Progenitor cell of endocrine pancreas (in vitro differentiated cells): ENCODE results near the gene BAHD1. TPM values are rescaled to one million over a fixed set of nuclear protein-coding genes. Genes with fewer than 3 reads are reported as not detected.

ENCODE experiments used
- DNase-seq: peaks from one replicate; pipeline ENCODE4 v3.0.0; 2021; ENCODE audit warnings: low spot score; ENCODE audit not compliant: unreplicated experiment
- H3K27ac Mint-ChIP-seq: 2 replicates; pipeline ENCODE4 v1.8.0; 2021; ENCODE audit warnings: mild to moderate bottlenecking, moderate library complexity, mixed read lengths
- H3K27me3 Mint-ChIP-seq: 2 replicates; pipeline ENCODE4 v1.8.0; 2021; ENCODE audit warnings: mixed read lengths
- H3K36me3 Mint-ChIP-seq: 2 replicates; pipeline ENCODE4 v1.8.0; 2022; ENCODE audit warnings: mixed read lengths; ENCODE audit not compliant: insufficient read depth
- H3K4me1 Mint-ChIP-seq: 2 replicates; pipeline ENCODE4 v1.8.0; 2021; ENCODE audit warnings: low read depth, mixed read lengths
- H3K4me3 Mint-ChIP-seq: 2 replicates; pipeline ENCODE4 v1.8.0; 2021; ENCODE audit warnings: low read depth, mild to moderate bottlenecking, moderate library complexity, mixed read lengths
- H3K9me3 Mint-ChIP-seq: 2 replicates; pipeline ENCODE4 v1.8.0; 2021; ENCODE audit warnings: low read depth, mixed read lengths
- total RNA-seq: library from RNA; stranded (reverse); gene quantifications from 2 replicates; pipeline ENCODE4 v1.2.1, GENCODE V29; 2021
- TF ChIP-seq, protein P1 (sequence below): fragments of 200-600 bp; sonication (generic); IDR thresholded peaks from one replicate; pipeline ENCODE4 v1.5.0; 2021; ENCODE audit warnings: antibody characterized with exemption, mild to moderate bottlenecking; ENCODE audit not compliant: unreplicated experiment

Gene BAHD1
- total RNA-seq, 1 donor from 2014 or later: 24.1 TPM

DNA sequence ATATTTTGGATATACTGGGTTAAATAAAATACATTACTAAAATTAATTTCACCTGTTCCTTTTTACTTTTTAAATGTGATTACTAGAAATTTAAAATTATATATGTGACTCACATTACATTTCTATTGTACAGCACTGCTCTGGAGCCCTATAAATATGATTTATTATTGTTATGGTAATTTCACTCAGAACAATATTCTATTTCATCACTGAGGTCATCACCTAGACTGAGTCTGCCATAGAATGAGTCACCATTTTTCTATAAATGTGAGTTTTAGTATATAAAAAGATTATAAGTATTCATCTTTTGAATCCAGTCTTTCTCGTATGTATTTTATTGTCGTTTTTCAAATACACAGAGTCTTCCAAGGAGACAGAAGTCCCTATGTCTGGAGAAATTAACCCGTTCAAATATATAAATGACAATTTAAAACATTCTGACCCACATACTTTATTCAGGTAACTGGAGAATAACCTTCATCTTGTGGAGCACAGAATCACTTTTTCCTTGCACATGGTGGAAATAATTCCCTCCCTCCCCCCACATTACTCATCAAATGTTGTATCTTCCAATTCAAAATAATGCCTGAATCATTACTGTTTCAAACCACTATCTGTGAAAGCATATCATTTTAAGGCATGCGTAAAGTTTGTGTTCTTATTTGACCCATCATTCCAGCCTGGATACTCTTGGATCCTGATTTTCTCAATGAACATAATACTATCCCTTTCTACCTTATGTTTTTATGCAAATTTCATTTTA lies 60.0 kb downstream of the BAHD1 start:
- Mint-ChIP-seq H3K9me3 (no peaks in the 10 kb centered on the region), H3K27me3 (peaks cover 33% of the 10 kb centered on the region), H3K4me1 (no peaks in the 10 kb centered on the region), H3K4me3 (no peak overlapping the region), H3K27ac (no peak overlapping the region), H3K36me3 (no peaks in the 10 kb centered on the region)
- no peak for DNase-seq
- TF ChIP-seq, protein P1, sequence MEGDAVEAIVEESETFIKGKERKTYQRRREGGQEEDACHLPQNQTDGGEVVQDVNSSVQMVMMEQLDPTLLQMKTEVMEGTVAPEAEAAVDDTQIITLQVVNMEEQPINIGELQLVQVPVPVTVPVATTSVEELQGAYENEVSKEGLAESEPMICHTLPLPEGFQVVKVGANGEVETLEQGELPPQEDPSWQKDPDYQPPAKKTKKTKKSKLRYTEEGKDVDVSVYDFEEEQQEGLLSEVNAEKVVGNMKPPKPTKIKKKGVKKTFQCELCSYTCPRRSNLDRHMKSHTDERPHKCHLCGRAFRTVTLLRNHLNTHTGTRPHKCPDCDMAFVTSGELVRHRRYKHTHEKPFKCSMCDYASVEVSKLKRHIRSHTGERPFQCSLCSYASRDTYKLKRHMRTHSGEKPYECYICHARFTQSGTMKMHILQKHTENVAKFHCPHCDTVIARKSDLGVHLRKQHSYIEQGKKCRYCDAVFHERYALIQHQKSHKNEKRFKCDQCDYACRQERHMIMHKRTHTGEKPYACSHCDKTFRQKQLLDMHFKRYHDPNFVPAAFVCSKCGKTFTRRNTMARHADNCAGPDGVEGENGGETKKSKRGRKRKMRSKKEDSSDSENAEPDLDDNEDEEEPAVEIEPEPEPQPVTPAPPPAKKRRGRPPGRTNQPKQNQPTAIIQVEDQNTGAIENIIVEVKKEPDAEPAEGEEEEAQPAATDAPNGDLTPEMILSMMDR: no peak

DNA sequence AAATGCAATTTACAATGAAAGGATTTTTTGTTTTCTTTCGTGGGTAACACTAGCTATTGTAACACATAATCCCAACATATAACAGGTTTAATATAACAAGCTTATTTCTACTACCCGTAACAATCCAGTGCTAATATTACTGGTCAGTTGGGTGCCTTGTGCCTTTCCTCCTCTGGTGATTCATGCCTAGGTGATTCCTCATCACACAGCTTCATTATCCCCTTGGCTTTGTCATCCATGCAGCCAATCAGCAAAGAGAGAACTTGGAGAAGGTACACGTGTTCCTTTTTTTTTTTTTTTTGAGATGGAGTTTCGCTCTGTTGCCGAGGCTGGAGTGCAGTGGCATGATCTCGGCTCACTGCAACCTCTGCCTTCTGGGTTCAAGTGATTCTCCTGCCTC lies 60.7 kb downstream of the BAHD1 start:
- Mint-ChIP-seq H3K4me1 (peaks cover under 1% of the 10 kb centered on the region), H3K36me3 (no peaks in the 10 kb centered on the region), H3K27me3 (peaks cover 37% of the 10 kb centered on the region), H3K27ac (no peak overlapping the region), H3K9me3 (no peaks in the 10 kb centered on the region), H3K4me3 (no peak overlapping the region)
- TF ChIP-seq, protein P1: no peak
- DNase-seq: no peak

DNA sequence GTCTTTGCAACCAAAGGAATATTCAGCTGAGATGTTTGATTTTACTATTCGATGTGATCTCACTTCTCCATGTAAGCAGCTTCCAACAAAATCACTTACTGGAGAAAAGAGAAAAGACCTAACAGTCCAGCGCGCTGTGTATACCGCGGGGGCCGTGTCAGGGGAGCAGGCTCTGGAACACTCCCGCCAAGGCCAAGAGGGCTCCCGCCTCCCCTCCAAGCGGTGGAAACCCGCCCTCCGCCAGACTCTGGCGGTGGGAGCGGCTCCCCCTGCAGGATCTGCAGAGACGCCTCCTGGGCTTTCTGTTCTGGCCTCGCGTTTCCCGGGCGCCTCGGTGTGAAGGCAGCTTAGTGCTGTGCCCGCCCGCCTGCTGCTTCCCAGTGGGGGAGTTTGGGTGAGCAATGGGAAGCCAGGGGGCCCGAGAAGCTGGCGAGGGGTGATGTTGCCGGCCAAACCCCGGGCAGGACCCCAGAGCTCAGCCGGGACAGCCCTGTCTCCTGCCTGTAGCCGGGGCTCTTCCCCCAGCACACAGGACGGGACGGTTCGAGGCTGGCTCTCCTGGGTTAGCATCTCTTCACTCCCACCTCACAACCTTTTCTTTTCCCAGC lies 66.3 kb downstream of the BAHD1 start:
- H3K4me3 Mint-ChIP-seq: peak overlapping the region; percentile 35
- peak; percentile 78 for DNase-seq
- H3K36me3 Mint-ChIP-seq: no peaks in the 10 kb centered on the region
- H3K4me1 Mint-ChIP-seq: peaks cover 11% of the 10 kb centered on the region
- peak overlapping the region; percentile 17 for H3K27ac Mint-ChIP-seq
- TF ChIP-seq, protein P1: peak; percentile 78
- no peaks in the 10 kb centered on the region for H3K9me3 Mint-ChIP-seq
- peaks cover 59% of the 10 kb centered on the region for H3K27me3 Mint-ChIP-seq

DNA sequence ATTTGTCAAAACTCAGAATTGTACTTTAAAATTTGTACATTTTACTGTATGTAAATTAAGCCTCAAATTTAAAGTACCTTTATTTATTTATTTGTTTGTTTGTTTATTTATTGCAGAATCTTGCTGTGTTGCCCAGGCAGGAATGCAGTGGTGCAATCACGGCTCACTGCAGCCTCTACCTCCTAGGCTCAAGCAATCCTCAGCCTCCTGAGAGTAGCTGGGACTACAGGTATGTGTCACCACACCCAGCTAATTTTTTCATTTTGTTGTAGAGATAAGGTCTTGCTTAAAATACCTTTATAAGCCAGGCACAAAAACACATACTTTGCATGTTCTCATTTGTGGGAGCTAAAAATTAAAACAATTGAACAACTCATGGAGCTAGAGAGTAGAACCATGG lies 67.5 kb downstream of the BAHD1 start:
- no peak overlapping the region for H3K4me3 Mint-ChIP-seq
- peaks cover 13% of the 10 kb centered on the region for H3K4me1 Mint-ChIP-seq
- H3K36me3 Mint-ChIP-seq: no peaks in the 10 kb centered on the region
- peaks cover 63% of the 10 kb centered on the region for H3K27me3 Mint-ChIP-seq
- DNase-seq: no peak
- no peaks in the 10 kb centered on the region for H3K9me3 Mint-ChIP-seq
- no peak overlapping the region for H3K27ac Mint-ChIP-seq
- TF ChIP-seq, protein P1: no peak

DNA sequence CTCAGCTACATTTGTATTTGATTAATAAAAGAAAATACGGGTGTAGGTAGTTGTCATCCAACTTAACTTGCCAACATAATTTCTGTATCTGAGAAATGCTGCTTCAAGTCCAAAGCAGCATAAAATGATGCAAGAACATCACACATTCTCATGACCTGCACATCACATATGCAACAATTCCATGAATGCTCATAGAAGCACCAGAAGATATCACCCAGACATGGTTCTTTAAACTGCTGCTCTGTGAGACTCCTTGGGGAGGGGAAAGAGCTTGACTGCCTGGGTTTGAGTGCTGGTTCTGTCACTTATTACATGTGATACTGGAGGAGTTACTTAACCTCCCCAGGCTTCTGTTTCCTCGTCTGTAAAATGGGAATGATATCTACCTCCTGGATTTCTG lies 69.4 kb downstream of the BAHD1 start:
- H3K36me3 Mint-ChIP-seq: no peaks in the 10 kb centered on the region
- TF ChIP-seq, protein P1: no peak
- H3K9me3 Mint-ChIP-seq: no peaks in the 10 kb centered on the region
- H3K4me1 Mint-ChIP-seq: peaks cover 13% of the 10 kb centered on the region
- H3K27ac Mint-ChIP-seq: no peak overlapping the region
- no peak for DNase-seq
- H3K27me3 Mint-ChIP-seq: peaks cover 70% of the 10 kb centered on the region
- H3K4me3 Mint-ChIP-seq: no peak overlapping the region
